Stimulated activated CD8-positive, alpha-beta memory T cell treated with anti-CD3 and anti-CD28 coated beads, Interleukin-15, amount 100 ng/mL, for 4 hours (primary cell): Measurements from ENCODE around the gene MAEA.
"Not testable (repeated sequence)": the region's sequence is repeated elsewhere in the genome, so short reads cannot be mapped to it uniquely, and the experiment has no call there.

Source experiments
- DNase-seq, 2 donors: peaks; one replicate each; pipeline ENCODE4 v3.0.0-alpha.2; 2020; ENCODE audit warnings: low read depth in 2 of 2

Gene MAEA

GRCh38 chr4:1335193-1335883, 45.6 kb downstream of the MAEA start:
- DNase-seq, result not testable (repeated sequence)

GRCh38 chr4:1336088-1336491, 46.4 kb downstream of the MAEA start:
- no peak for DNase-seq

GRCh38 chr4:1337376-1337831, 47.7 kb downstream of the MAEA start:
- peak; percentile 44 to 55 for DNase-seq

- no peak for DNase-seq
These were observed 48.5 kb downstream of the MAEA start for GRCh38 chr4:1337951-1338751.

GRCh38 chr4:1338752-1339414, 49.2 kb downstream of the MAEA start:
- DNase-seq, result no peak

GRCh38 chr4:1339489-1339888, 49.8 kb downstream of the MAEA start:
- no peak for DNase-seq

GRCh38 chr4:1340181-1340747, 50.6 kb downstream of the MAEA start:
- no peak for DNase-seq

GRCh38 chr4:1340861-1341260, 51.2 kb downstream of the MAEA start:
- no peak for DNase-seq

GRCh38 chr4:1342003-1342402, 52.3 kb downstream of the MAEA start:
- DNase-seq, result no peak

- DNase-seq, result no peak
These were observed 55.0 kb downstream of the MAEA start for GRCh38 chr4:1344696-1345095.

- no peak for DNase-seq
These were observed 56.5 kb downstream of the MAEA start for GRCh38 chr4:1345903-1346780.

- DNase-seq, result peak; percentile 100
These were observed 57.2 kb downstream of the MAEA start, which contains the start of gene UVSSA for GRCh38 chr4:1346781-1347409. Gene UVSSA, plus strand, starts transcription at chr4:1347208. Its CDS starts 884 bp downstream, at chr4:1348092.

GRCh38 chr4:1347410-1347864, 57.7 kb downstream of the MAEA start:
- DNase-seq, result no peak

- DNase-seq, result no peak
These were observed 58.4 kb downstream of the MAEA start for GRCh38 chr4:1348014-1348513.

- no peak for DNase-seq
These were observed 59.1 kb downstream of the MAEA start for GRCh38 chr4:1348746-1349145.

- no peak for DNase-seq
These were observed 59.9 kb downstream of the MAEA start for GRCh38 chr4:1349359-1350168.

GRCh38 chr4:1350169-1350520, 60.5 kb downstream of the MAEA start:
- DNase-seq, result no peak

- DNase-seq, result peak; percentile 60 to 73
These were observed 62.3 kb downstream of the MAEA start for GRCh38 chr4:1351854-1352566.

- no peak for DNase-seq
These were observed 62.8 kb downstream of the MAEA start for GRCh38 chr4:1352567-1352900.
